ENCODE results near the gene CABCOCO1.

- no peak for TF ChIP-seq CTCF (IDR thresholded peaks at IDR 0.05; ENCODE audit: low read depth, low read length)
- TF ChIP-seq EZH2phosphoT487 (IDR thresholded peaks at IDR 0.05; ENCODE audit: low read depth): no peak
Measured at GRCh38 chr10:61629576-61629975, 33.2 kb upstream of the CABCOCO1 start.
